Measurements from ENCODE around the gene HSPB1.

- no peak for TF ChIP-seq EP300 (IDR thresholded peaks at IDR 0.05)
- no peak for TF ChIP-seq CTCF (IDR thresholded peaks at IDR 0.05)
- TF ChIP-seq POLR2A (IDR thresholded peaks at IDR 0.05), result no peak
Measured at GRCh38 chr7:76352193-76352592, 49.7 kb downstream of the HSPB1 start.

Data from suprapubic skin (tissue), 3 donors.